Testis (tissue), 3 donors: Measurements from ENCODE around the gene ANKRD22. TPM values are rescaled to one million over a fixed set of nuclear protein-coding genes. Genes with fewer than 3 reads are reported as not detected.

Source experiments
- DNase-seq: peaks from one replicate; pipeline ENCODE4 v3.0.0-alpha.2; 2019
- H3K27ac ChIP-seq, 2 donors: fragments of 200-600 bp; sonication (generic); one replicate each; pipeline ENCODE4 v1.5.1; 2019
- H3K27me3 ChIP-seq: fragments of 200-600 bp; sonication (generic); one replicate; pipeline ENCODE4 v1.5.1; 2019
- H3K36me3 ChIP-seq: fragments of 200-600 bp; sonication (generic); one replicate; pipeline ENCODE4 v1.5.1; 2017; ENCODE audit warnings: low read depth; ENCODE audit errors: missing control alignments
- H3K4me1 ChIP-seq: fragments of 200-600 bp; sonication (generic); one replicate; pipeline ENCODE4 v1.5.1; 2019
- H3K4me3 ChIP-seq, 2 donors: fragments of 200-600 bp; sonication (generic); one replicate each; pipeline ENCODE4 v1.5.1; 2017 to 2019
- H3K9me3 ChIP-seq: fragments of 200-600 bp; sonication (generic); one replicate; pipeline ENCODE4 v1.5.1; 2017
- POLR2A ChIP-seq: fragments of 450-650 bp; IDR thresholded peaks from one replicate; pipeline ENCODE4 v1.6.1; 2017; ENCODE audit warnings: antibody characterized with exemption, mild to moderate bottlenecking, moderate library complexity
- WGBS, 2 donors: methylation state at CpG; one replicate each; pipeline ENCODE4 v1.1.5; 2018; 5-methylcytosine and 5-hydroxymethylcytosine counted together
- intact Hi-C: fragments of 100-400 bp; cut with DNase I; formaldehyde crosslinking; loops from one replicate; pipeline ENCODE4 v1.15.1; 2023; ENCODE audit warnings: low total_unique reads
- polyA plus RNA-seq: library from polyadenylated mRNA; stranded (reverse); fragments of 350-450 nt; fragmentation: Illumina TruSeq; extraction: RNeasy Lipid Tissue Mini Kit (QIAGEN cat#74804); gene quantifications from one replicate; pipeline ENCODE4 v1.2.3, GENCODE V29; 2014; ENCODE audit warnings: low read depth, low replicate concordance; ENCODE audit not compliant: insufficient read depth
- total RNA-seq, 2 donors: library from RNA; depleted of rRNA; stranded (reverse); fragments of >200 nt; gene quantifications; one replicate each; pipeline ENCODE4 v1.2.3, GENCODE V29; 2016
- TF ChIP-seq, protein P1 (sequence below), 3 experiments: fragments of 450-650 bp in 2 of 3; fragments of 200-600 bp in 1 of 3; sonication (generic) in 1 of 3; IDR thresholded peaks; one replicate each; pipeline ENCODE4 v1.5.1; 2016 to 2019; ENCODE audit warnings: antibody characterized with exemption in 3 of 3, mild to moderate bottlenecking in 2 of 3, moderate library complexity in 1 of 3

The ANKRD22 gene
- total and polyA plus RNA-seq, 3 donors from 2014 or later = 0.31 to 1.3 TPM; not detected in 1

DNA sequence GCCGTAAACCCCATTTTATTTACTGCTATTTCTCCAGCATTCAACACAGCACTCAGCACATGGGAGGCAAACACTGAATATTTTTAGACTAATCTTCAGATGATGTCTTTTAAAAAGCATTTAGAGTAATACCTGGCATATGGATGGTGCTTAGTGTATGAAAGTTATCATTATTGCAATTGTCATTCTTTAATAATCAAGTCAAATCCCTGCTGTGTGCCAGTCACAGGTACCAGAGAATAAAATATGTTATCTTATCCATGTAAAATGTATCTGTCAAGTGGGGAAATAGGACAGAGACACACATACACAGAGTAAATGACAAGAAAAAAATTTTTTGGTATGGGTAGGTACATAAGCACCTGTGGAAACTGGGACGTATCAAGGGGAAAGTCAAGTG is 18.5 kb downstream of the ANKRD22 start:
- Histone ChIP-seq H3K4me3 (no peak overlapping the region), H3K9me3 (no peaks in the 10 kb centered on the region), H3K27ac (no peak overlapping the region), H3K36me3 (no peaks in the 10 kb centered on the region), H3K27me3 (no peaks in the 10 kb centered on the region), H3K4me1 (no peaks in the 10 kb centered on the region)
- 90 to 91% methylated on average over 2 of the region's 2 CpGs for WGBS, 2 donors
- no peak for DNase-seq
- intact Hi-C loops = loop anchor here (10.0 kb wide), 2 partner anchors 102 to 382 kb away; no protein-coding TSS in a partner anchor
- TF ChIP-seq, protein P1, sequence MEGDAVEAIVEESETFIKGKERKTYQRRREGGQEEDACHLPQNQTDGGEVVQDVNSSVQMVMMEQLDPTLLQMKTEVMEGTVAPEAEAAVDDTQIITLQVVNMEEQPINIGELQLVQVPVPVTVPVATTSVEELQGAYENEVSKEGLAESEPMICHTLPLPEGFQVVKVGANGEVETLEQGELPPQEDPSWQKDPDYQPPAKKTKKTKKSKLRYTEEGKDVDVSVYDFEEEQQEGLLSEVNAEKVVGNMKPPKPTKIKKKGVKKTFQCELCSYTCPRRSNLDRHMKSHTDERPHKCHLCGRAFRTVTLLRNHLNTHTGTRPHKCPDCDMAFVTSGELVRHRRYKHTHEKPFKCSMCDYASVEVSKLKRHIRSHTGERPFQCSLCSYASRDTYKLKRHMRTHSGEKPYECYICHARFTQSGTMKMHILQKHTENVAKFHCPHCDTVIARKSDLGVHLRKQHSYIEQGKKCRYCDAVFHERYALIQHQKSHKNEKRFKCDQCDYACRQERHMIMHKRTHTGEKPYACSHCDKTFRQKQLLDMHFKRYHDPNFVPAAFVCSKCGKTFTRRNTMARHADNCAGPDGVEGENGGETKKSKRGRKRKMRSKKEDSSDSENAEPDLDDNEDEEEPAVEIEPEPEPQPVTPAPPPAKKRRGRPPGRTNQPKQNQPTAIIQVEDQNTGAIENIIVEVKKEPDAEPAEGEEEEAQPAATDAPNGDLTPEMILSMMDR (IDR thresholded peaks at IDR 0.05) = no peak
- TF ChIP-seq POLR2A = no peak

DNA sequence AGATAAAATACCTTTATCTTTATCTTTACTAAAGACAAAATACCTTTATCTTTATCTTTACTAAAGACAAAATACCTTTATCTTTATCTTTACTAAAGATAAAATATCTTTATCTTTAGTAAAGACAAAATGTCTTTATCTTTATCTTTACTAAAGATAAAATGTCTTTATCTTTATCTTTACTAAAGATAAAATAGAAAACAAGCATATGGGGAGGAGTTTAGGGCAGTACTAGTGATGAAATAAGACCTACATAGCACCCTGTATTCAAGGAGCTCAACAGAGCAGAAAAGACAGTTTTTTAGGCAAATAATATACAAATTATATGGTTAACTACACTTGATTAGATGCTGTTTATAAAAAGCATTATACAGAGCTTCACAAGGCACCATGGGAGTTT is 19.3 kb downstream of the ANKRD22 start:
- intact Hi-C loops = loop anchor here (10.0 kb wide), 2 partner anchors 102 to 382 kb away; no protein-coding TSS in a partner anchor
- Histone ChIP-seq H3K27me3 (no peaks in the 10 kb centered on the region), H3K4me3 (no peak overlapping the region), H3K9me3 (no peaks in the 10 kb centered on the region), H3K4me1 (no peaks in the 10 kb centered on the region), H3K36me3 (no peaks in the 10 kb centered on the region), H3K27ac (no peak overlapping the region)
- TF ChIP-seq, protein P1 (IDR thresholded peaks at IDR 0.05) = no peak
- TF ChIP-seq POLR2A = no peak
- DNase-seq = no peak

- DNase-seq = no peak
- Histone ChIP-seq H3K27me3 (no peaks in the 10 kb centered on the region), H3K27ac (no peak overlapping the region), H3K4me1 (no peaks in the 10 kb centered on the region), H3K4me3 (no peak overlapping the region), H3K36me3 (no peaks in the 10 kb centered on the region), H3K9me3 (no peaks in the 10 kb centered on the region)
- TF ChIP-seq, protein P1 (IDR thresholded peaks at IDR 0.05) = no peak
- no peak for TF ChIP-seq POLR2A
- 82 to 90% methylated on average over 8 of the region's 8 CpGs for WGBS, 2 donors
- intact Hi-C loops = loop anchor here (10.0 kb wide), 2 partner anchors 103 to 383 kb away; no protein-coding TSS in a partner anchor
Measured at GRCh38 chr10:88831709-88832108, 19.9 kb downstream of the ANKRD22 start.

DNA sequence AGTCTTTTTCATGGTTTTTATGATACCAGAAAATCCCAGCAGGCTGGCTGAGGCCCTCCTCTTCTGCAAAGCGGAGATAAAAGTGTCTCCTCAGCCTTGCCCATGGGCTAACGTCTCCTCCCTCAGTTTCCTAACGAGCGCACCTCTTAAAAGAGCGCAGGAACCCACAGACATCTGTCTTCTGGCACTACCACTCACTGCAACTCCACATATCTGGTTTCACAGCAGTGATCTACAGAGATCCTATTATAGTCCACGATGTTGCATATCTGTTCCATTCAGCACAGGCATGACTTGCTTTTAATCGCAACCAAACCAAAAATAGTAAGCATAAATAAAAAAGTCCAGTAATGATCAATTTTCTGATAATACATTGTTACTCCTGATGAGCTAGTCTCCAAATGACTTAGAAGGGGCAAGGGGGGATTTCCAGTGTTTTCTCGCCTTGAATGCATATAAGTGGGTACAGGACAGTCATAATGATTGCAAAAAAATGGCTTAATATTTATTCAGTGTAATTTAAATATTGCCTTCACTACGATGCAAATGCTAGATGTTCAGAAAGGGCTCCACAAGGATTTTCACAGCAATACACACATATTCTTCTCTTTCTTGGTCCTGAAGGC is 20.9 kb downstream of the ANKRD22 start:
- WGBS, 2 donors = 79 to 82% methylated on average over 9 of the region's 9 CpGs
- no peaks in the 10 kb centered on the region for H3K9me3 ChIP-seq
- H3K27me3 ChIP-seq = no peaks in the 10 kb centered on the region
- no peaks in the 10 kb centered on the region for H3K4me1 ChIP-seq
- H3K36me3 ChIP-seq = no peaks in the 10 kb centered on the region
- H3K4me3 ChIP-seq = no peak overlapping the region
- no peak overlapping the region for H3K27ac ChIP-seq
- intact Hi-C loops = loop anchor here (10.0 kb wide), 2 partner anchors 104 to 384 kb away; no protein-coding TSS in a partner anchor
- TF ChIP-seq, protein P1 (IDR thresholded peaks at IDR 0.05) = no peak
- no peak for TF ChIP-seq POLR2A
- no peak for DNase-seq

DNA sequence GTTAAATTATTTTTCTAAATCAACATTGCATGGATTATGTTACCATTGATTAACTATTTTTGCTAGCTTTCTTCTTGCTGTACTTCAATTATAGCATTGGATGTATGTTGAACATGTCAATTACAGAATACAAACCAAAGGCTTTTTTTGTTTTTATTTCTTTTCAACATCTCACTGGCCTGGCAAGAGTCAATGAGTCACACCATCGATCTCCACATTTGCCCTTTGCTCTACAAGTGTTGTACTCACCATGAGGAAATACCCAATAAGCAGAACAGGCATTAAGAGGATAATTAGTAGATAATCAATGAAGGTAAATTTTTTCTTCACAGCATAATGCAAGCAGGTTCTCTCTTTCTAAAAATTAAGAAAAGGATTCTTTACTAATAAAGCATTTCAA is 23.3 kb downstream of the ANKRD22 start:
- Histone ChIP-seq H3K4me1 (no peaks in the 10 kb centered on the region), H3K36me3 (no peaks in the 10 kb centered on the region), H3K4me3 (no peak overlapping the region), H3K27me3 (no peaks in the 10 kb centered on the region), H3K27ac (no peak overlapping the region), H3K9me3 (no peaks in the 10 kb centered on the region)
- intact Hi-C loops = no loop called here
- TF ChIP-seq, protein P1 (IDR thresholded peaks at IDR 0.05) = no peak
- no peak for TF ChIP-seq POLR2A
- no peak for DNase-seq
- WGBS, 2 donors = 74 to 91% methylated on average over 1 of the region's 1 CpG
